ENCODE results near the gene BCL2.

The BCL2 gene

GRCh38 chr18:63126134-63127069, 193.2 kb downstream of the BCL2 start:
- no peak overlapping the region for H3K4me3 ChIP-seq (ENCODE audit: low read length)
- H3K36me3 ChIP-seq (ENCODE audit: control insufficient read depth, insufficient read depth, low read length) = peaks cover 3% of the 10 kb centered on the region
- H3K9ac ChIP-seq (ENCODE audit: low read length) = no peak overlapping the region
- H3K27ac ChIP-seq (ENCODE audit: low read depth, low read length) = no peak overlapping the region
- no peaks in the 10 kb centered on the region for H3K27me3 ChIP-seq (ENCODE audit: control insufficient read depth, insufficient read depth, low read length)
- no peaks in the 10 kb centered on the region for H3K4me1 ChIP-seq (ENCODE audit: control insufficient read depth, insufficient read depth, low read length)

DNA sequence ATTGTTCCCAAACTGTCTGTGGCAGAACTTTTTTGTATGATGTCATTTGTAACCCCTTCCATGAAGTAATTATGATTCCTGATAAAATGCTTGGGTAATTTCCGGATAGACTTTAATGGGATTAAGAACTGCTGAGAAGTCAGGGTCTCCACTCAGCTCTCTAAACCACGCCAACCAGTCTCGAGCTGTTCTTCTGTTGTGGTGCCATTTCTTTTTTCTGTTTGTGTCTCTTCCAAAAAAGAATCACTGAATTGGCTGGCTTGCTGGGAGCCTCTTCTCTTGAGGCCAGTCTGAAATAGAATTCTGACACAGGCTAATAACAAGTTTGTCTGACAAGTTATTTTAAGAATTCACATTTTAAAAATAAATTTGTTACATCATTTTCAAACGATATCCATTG, 198.9 kb downstream of the BCL2 start:
- Histone ChIP-seq H3K4me1 (ENCODE audit: control insufficient read depth, insufficient read depth, low read length) (no peaks in the 10 kb centered on the region), H3K27me3 (ENCODE audit: control insufficient read depth, insufficient read depth, low read length) (no peaks in the 10 kb centered on the region), H3K36me3 (ENCODE audit: control insufficient read depth, insufficient read depth, low read length) (no peaks in the 10 kb centered on the region), H3K4me3 (ENCODE audit: low read length) (no peak overlapping the region), H3K27ac (ENCODE audit: low read depth, low read length) (no peak overlapping the region), H3K9ac (ENCODE audit: low read length) (no peak overlapping the region)

DNA sequence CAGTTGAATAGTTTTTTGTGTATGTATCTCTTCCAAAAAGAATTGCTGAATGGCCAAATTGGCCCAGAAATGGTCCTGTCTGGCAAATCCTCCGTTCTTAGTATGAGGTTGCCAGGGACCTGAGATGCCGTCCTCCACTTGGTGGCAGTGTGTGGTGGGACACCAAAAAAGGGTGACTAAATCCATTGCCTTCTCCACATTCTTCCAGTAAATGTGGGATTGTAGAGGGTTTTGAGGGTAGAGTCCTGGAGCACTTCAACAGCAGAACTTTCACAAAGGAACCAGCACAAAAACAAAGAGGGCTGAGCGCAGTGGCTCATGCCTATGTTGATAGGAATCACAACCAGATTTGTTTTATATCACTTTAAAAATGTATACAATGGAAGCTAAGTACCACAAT, 199.9 kb downstream of the BCL2 start:
- Histone ChIP-seq H3K4me3 (ENCODE audit: low read length) (no peak overlapping the region), H3K27ac (ENCODE audit: low read depth, low read length) (no peak overlapping the region), H3K36me3 (ENCODE audit: control insufficient read depth, insufficient read depth, low read length) (no peaks in the 10 kb centered on the region), H3K4me1 (ENCODE audit: control insufficient read depth, insufficient read depth, low read length) (no peaks in the 10 kb centered on the region), H3K9ac (ENCODE audit: low read length) (no peak overlapping the region), H3K27me3 (ENCODE audit: control insufficient read depth, insufficient read depth, low read length) (peaks cover under 1% of the 10 kb centered on the region)

DNA sequence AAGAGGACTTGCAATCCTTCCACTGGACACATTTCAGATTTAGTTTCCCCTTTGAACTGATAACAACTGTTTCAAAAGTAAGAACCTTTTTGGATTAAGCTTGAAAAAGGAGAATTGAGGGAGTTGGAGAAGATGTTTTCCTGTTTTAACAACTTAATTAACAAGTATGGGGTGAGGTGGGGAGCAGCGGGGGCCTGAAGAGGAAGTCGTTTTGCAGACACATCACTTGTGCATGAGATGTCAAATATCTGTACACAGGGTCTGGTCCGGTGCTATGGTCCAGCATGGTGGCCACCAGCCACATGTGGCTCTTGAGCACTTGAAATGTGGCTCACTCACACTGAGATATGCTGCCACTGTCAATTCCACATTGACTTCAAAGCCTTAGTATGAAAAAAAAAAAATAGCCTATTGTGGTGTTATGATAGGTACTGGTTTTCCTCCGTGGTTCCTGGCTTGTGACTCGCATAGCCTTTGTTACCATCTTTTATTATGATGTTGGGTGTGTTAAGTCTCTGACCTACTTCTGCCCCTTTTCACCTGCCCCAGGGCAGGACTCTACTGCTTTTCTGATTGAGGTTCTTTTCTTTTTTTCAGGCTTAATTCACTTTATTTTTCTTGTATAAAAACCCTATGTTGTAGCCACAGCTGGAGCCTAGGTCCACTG, 205.5 kb downstream of the BCL2 start:
- Histone ChIP-seq H3K9ac (ENCODE audit: low read length) (no peak overlapping the region), H3K36me3 (ENCODE audit: control insufficient read depth, insufficient read depth, low read length) (no peaks in the 10 kb centered on the region), H3K4me3 (ENCODE audit: low read length) (no peak overlapping the region)

GRCh38 chr18:63112706-63113105, 206.9 kb downstream of the BCL2 start:
- peaks cover 2% of the 10 kb centered on the region for H3K27me3 ChIP-seq (ENCODE audit: control insufficient read depth, insufficient read depth, low read length)
- no peak overlapping the region for H3K27ac ChIP-seq (ENCODE audit: low read depth, low read length)

More for the DNA sequence above, 205.5 kb downstream of the BCL2 start:
- Histone ChIP-seq H3K4me1 (ENCODE audit: control insufficient read depth, insufficient read depth, low read length) (peaks cover 7% of the 10 kb centered on the region), H3K27me3 (ENCODE audit: control insufficient read depth, insufficient read depth, low read length) (peaks cover 2% of the 10 kb centered on the region), H3K27ac (ENCODE audit: low read depth, low read length) (no peak overlapping the region)

DNA sequence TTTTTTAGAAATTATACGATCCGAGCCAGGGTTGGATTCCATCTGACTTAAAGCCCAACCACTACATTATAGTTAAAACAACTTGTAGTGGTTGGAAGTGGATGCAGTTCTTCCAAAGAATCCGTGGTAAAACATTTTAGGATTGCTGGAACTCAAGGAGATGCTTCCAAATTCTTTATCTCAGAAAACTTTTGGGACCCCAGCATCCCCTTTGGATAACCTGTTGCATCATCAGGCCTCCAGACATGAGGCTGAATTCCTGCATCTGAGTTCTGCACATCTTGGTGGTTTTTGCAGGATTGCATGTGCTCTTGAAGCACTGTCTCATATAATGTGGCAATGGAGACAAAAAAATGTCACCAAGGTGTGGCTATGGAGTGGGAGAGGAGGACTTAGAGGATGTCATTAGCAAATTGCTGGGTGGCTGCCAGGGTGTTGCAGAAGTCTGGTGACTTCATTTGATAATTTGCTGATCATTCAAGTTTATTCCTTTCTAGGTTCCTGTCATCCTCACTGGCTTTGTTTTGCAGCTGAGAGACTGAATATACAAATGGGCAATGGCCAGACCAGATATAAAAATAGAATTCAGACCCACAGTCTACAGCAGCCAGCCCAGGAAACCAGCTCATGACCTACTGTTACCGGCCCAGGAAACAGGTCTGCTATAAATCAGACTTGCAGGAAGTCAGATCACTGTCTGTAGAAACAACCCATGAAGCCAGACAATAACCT, 207.7 kb downstream of the BCL2 start:
- Histone ChIP-seq H3K27me3 (ENCODE audit: control insufficient read depth, insufficient read depth, low read length) (peaks cover 2% of the 10 kb centered on the region), H3K4me1 (ENCODE audit: control insufficient read depth, insufficient read depth, low read length) (peaks cover 7% of the 10 kb centered on the region), H3K4me3 (ENCODE audit: low read length) (no peak overlapping the region), H3K9ac (ENCODE audit: low read length) (no peak overlapping the region), H3K27ac (ENCODE audit: low read depth, low read length) (no peak overlapping the region), H3K36me3 (ENCODE audit: control insufficient read depth, insufficient read depth, low read length) (no peaks in the 10 kb centered on the region)

More at GRCh38 chr18:63112706-63113105, 206.9 kb downstream of the BCL2 start:
- Histone ChIP-seq H3K4me1 (ENCODE audit: control insufficient read depth, insufficient read depth, low read length) (peaks cover 7% of the 10 kb centered on the region), H3K9ac (ENCODE audit: low read length) (no peak overlapping the region), H3K36me3 (ENCODE audit: control insufficient read depth, insufficient read depth, low read length) (no peaks in the 10 kb centered on the region), H3K4me3 (ENCODE audit: low read length) (no peak overlapping the region)

DNA sequence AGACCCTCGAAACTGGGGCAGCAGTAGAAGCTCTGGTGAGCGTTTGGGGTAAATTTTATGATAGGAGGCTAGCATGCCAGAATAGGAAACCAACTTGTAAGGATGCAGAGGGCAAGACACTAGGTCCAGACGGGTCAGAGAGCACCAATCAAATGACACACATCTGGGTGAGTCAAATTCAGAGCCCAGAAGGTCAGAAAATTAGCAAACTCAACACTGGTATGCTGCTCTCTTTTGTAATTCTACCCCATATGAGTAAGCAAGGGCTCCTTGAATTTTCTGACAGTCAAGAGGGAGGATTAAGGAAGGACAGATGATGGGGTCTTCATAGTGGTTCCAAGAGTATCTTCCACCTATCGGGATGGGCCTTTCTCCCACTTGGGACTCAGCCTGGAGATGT, 209.8 kb downstream of the BCL2 start:
- Histone ChIP-seq H3K27ac (ENCODE audit: low read depth, low read length) (no peak overlapping the region), H3K9ac (ENCODE audit: low read length) (no peak overlapping the region), H3K27me3 (ENCODE audit: control insufficient read depth, insufficient read depth, low read length) (peaks cover 2% of the 10 kb centered on the region), H3K4me3 (ENCODE audit: low read length) (no peak overlapping the region), H3K4me1 (ENCODE audit: control insufficient read depth, insufficient read depth, low read length) (peaks cover 7% of the 10 kb centered on the region), H3K36me3 (ENCODE audit: control insufficient read depth, insufficient read depth, low read length) (no peaks in the 10 kb centered on the region)

GRCh38 chr18:63109022-63109421, 210.5 kb downstream of the BCL2 start:
- no peak overlapping the region for H3K4me3 ChIP-seq (ENCODE audit: low read length)
- no peaks in the 10 kb centered on the region for H3K36me3 ChIP-seq (ENCODE audit: control insufficient read depth, insufficient read depth, low read length)
- H3K27me3 ChIP-seq (ENCODE audit: control insufficient read depth, insufficient read depth, low read length) = no peaks in the 10 kb centered on the region
- no peak overlapping the region for H3K9ac ChIP-seq (ENCODE audit: low read length)
- H3K27ac ChIP-seq (ENCODE audit: low read depth, low read length) = no peak overlapping the region
- peaks cover 7% of the 10 kb centered on the region for H3K4me1 ChIP-seq (ENCODE audit: control insufficient read depth, insufficient read depth, low read length)

GRCh38 chr18:63107931-63108330, 211.6 kb downstream of the BCL2 start:
- H3K27me3 ChIP-seq (ENCODE audit: control insufficient read depth, insufficient read depth, low read length) = no peaks in the 10 kb centered on the region
- H3K36me3 ChIP-seq (ENCODE audit: control insufficient read depth, insufficient read depth, low read length) = no peaks in the 10 kb centered on the region
- H3K27ac ChIP-seq (ENCODE audit: low read depth, low read length) = no peak overlapping the region
- H3K4me1 ChIP-seq (ENCODE audit: control insufficient read depth, insufficient read depth, low read length) = peaks cover 7% of the 10 kb centered on the region
- no peak overlapping the region for H3K9ac ChIP-seq (ENCODE audit: low read length)
- H3K4me3 ChIP-seq (ENCODE audit: low read length) = no peak overlapping the region

DNA sequence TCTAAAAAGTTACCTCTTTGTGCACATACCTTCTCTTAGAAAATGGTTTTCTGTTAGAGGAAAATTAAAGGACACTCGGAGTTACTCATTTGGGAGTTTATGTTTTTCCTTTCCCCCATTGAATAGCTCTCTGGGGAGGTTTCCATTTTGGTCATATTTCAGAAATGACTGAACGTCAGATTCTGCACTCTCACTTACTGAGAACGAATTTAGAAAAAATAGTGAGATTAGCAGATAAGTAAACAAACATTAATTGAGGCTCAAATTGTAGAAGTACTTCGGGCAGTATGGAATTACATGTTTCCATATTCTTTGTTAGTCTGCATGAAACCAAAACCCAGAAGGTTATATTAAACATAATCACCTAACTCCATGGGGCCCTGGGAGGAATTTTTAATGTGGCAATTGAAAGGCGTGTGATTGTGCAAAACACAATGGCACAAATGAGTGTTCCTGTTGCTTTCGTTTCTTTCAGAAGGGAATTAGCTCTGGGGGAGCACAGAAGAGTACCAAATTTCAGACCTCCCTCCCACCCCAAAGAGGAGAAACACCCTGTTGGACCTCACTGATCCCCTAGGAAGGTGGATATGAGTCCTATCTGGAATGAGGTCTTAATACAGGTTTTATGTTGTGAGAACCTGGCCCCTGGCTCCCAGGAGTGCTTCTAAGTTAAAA, 212.3 kb downstream of the BCL2 start:
- Histone ChIP-seq H3K27ac (ENCODE audit: low read depth, low read length) (no peak overlapping the region), H3K4me3 (ENCODE audit: low read length) (no peak overlapping the region), H3K4me1 (ENCODE audit: control insufficient read depth, insufficient read depth, low read length) (peaks cover 4% of the 10 kb centered on the region), H3K27me3 (ENCODE audit: control insufficient read depth, insufficient read depth, low read length) (no peaks in the 10 kb centered on the region), H3K9ac (ENCODE audit: low read length) (no peak overlapping the region), H3K36me3 (ENCODE audit: control insufficient read depth, insufficient read depth, low read length) (no peaks in the 10 kb centered on the region)

DNA sequence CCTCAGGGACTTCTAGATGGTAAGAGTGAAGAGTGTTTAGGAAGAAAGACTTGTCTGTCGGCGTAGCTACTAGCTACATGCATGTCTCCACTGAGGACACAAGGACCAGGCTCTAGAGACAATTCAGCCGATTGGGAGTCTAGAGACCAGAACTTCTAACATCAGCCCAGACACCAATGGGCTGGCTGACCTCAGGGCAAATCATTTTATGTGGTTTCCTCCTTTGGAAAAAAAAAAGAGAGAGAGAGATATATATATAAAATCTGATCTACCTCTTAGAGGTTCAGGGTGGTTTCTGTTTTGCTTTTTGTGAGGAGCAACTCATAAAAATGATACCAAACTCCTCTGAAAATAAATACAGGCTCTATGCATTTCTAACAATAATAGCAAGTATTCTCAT, 212.8 kb downstream of the BCL2 start:
- Histone ChIP-seq H3K27me3 (ENCODE audit: control insufficient read depth, insufficient read depth, low read length) (no peaks in the 10 kb centered on the region), H3K36me3 (ENCODE audit: control insufficient read depth, insufficient read depth, low read length) (no peaks in the 10 kb centered on the region), H3K27ac (ENCODE audit: low read depth, low read length) (no peak overlapping the region), H3K4me3 (ENCODE audit: low read length) (no peak overlapping the region), H3K9ac (ENCODE audit: low read length) (no peak overlapping the region), H3K4me1 (ENCODE audit: control insufficient read depth, insufficient read depth, low read length) (peaks cover 3% of the 10 kb centered on the region)

Measured in rectal smooth muscle tissue (tissue), 1 donor.